ENCODE measurements around the gene HES7.

DNA sequence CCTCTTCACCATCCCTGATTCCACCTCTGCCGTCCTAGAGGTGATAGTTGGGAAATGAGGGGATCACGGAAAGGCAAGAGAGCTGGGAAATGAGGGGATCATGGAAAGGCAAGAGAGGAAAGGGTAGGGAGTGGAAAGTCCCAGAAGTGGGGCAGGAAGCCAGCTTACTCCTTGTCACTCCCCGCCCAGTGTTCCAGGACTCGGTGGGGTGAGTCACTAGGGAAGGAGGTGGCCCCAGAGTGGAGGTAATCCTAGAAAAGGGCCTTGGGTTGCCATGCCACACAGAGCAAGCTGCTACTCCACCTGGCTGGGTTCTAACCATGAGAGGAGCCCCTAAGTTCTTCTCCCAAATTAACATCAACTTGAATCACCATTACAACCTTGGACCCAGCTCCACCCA, 20.4 kb downstream of the HES7 start:
- no peak for TF ChIP-seq EZH2 (IDR thresholded peaks at IDR 0.05; ENCODE audit: insufficient read depth, poor library complexity, severe bottlenecking)
- no peak for TF ChIP-seq EZH2phosphoT487 (IDR thresholded peaks at IDR 0.05; ENCODE audit: insufficient read depth, low read depth)

All from GM23248 (cell line).